Thymus (tissue), 11 donors: ENCODE measurements around the gene FTO. TPM values are rescaled to one million over a fixed set of nuclear protein-coding genes. Genes with fewer than 3 reads are reported as not detected.

Experiments used
- DNase-seq, 9 donors: peaks; one replicate each; pipeline ENCODE4 v3.0.0-alpha.2; 2013; ENCODE audit warnings: low spot score in 9 of 9, low read depth in 6 of 9, missing footprints in 1 of 9
- H3K27ac ChIP-seq, 2 donors: one replicate each; pipeline ENCODE4 v1.5.1; 2013; ENCODE audit warnings: control low read depth in 1 of 2, low read depth in 1 of 2, low read length in 1 of 2, mild to moderate bottlenecking in 1 of 2, moderate library complexity in 1 of 2
- H3K27me3 ChIP-seq, 2 donors: one replicate each; pipeline ENCODE4 v1.5.1; 2013; ENCODE audit warnings: low read length in 1 of 2; ENCODE audit not compliant: control insufficient read depth in 2 of 2, insufficient read depth in 1 of 2
- H3K36me3 ChIP-seq, 2 donors: one replicate each; pipeline ENCODE4 v1.5.1; 2013; ENCODE audit warnings: low read length in 1 of 2, mild to moderate bottlenecking in 1 of 2, moderate library complexity in 1 of 2; ENCODE audit not compliant: control insufficient read depth in 2 of 2, insufficient read depth in 2 of 2
- H3K4me1 ChIP-seq, 2 donors: one replicate each; pipeline ENCODE4 v1.5.1; 2013; ENCODE audit warnings: low read length in 2 of 2; ENCODE audit not compliant: control insufficient read depth in 2 of 2, insufficient read depth in 2 of 2
- H3K4me3 ChIP-seq, 2 donors: one replicate each; pipeline ENCODE4 v1.5.1; 2013; ENCODE audit warnings: low read length in 2 of 2, control low read depth in 1 of 2, mild to moderate bottlenecking in 1 of 2
- H3K9me3 ChIP-seq, 2 donors: one replicate each; pipeline ENCODE4 v1.5.1; 2013; ENCODE audit warnings: low read length in 1 of 2, mild to moderate bottlenecking in 1 of 2; ENCODE audit not compliant: control insufficient read depth in 2 of 2, insufficient read depth in 1 of 2
- whole genome bisulfite sequencing: extraction: QIAGEN DNeasy Blood & Tissue Kit; methylation state at CpG from one replicate; pipeline ENCODE4 v1.1.7; 2013; 5-methylcytosine and 5-hydroxymethylcytosine counted together
- polyA plus RNA-seq: library from polyadenylated mRNA; stranded (reverse); fragments of 200-250 nt; gene quantifications from one replicate; pipeline ENCODE4 v1.2.3, GENCODE V29; 2013
- total RNA-seq: library from RNA; stranded (reverse); fragments of 120-200 nt; gene quantifications from one replicate; pipeline ENCODE4 v1.2.4, GENCODE V29; 2013
- donor health status: healthy.

Gene FTO
- total and polyA plus RNA-seq, 2 donors, result 13.7 to 34.5 TPM

GRCh38 chr16:53998024-53998810, 294.3 kb downstream of the FTO start:
- Histone ChIP-seq H3K4me3 (no peak overlapping the region), H3K36me3 (no peaks in the 10 kb centered on the region), H3K9me3 (no peaks in the 10 kb centered on the region), H3K27ac (no peak overlapping the region), H3K4me1 (peaks cover 0 to 6% of the 10 kb centered on the region in 2 donors), H3K27me3 (no peaks in the 10 kb centered on the region)
- WGBS, result 98% methylated on average over 5 of the region's 5 CpGs
- DNase-seq, result no peak

DNA sequence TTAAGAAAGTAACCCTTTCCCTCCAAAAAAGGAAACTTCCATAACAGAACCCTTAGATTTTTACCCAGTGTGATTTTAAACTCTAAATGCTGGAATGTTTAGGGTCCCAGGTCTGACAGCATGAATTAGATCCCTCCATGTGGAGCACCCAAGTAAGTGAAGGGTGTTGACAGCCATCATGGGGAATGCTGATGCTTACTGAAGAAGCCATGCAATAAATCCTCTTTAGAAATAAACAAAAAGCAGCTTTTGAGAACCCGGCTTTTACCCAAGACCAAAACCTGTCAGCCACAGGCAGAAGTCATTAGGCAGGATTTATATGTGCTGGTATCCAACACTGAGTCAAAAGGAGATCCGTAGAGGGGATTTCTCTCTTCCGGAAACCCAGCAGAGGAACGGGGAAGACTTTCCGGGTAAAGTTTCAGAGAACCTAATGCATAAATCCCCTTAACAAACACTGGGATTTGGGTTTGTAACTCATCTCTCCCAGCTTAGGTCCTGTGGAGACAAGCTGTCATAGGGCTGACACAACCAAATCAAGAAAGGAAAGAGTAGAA, 295.1 kb downstream of the FTO start:
- no peaks in the 10 kb centered on the region for H3K36me3 ChIP-seq
- no peak overlapping the region for H3K27ac ChIP-seq
- H3K4me3 ChIP-seq, result no peak overlapping the region
- 97% methylated on average over 5 of the region's 5 CpGs for WGBS
- H3K27me3 ChIP-seq, result no peaks in the 10 kb centered on the region
- DNase-seq, result no peak
- peaks cover 0 to 6% of the 10 kb centered on the region in 2 donors for H3K4me1 ChIP-seq
- H3K9me3 ChIP-seq, result no peaks in the 10 kb centered on the region

- Histone ChIP-seq H3K27me3 (no peaks in the 10 kb centered on the region), H3K4me1 (peaks cover 0 to 6% of the 10 kb centered on the region in 2 donors), H3K36me3 (no peaks in the 10 kb centered on the region), H3K9me3 (no peaks in the 10 kb centered on the region), H3K4me3 (no peak overlapping the region), H3K27ac (no peak overlapping the region)
- DNase-seq, result no peak
- 97% methylated on average over 4 of the region's 4 CpGs for WGBS
Measured at GRCh38 chr16:53999841-54000240, 295.9 kb downstream of the FTO start.

DNA sequence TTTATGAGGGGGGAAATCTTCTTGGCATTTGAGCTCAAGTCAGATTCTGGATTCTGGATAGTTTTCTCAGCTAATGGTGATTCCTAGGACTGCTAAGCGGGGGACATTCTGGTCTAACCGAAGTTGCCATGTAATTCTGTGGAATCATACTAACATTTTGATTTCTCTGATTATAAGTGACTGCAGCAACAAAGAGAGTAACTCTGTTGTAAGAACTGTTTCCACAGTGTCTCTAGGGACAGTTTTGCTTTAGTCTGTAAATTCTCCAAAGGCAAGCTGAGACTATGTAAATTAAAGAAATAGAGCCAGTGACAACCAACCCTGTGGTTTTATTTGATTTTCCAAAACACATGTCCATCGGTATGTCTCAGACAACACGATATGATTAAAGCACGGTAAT, 296.4 kb downstream of the FTO start:
- Histone ChIP-seq H3K4me1 (peaks cover 0 to 5% of the 10 kb centered on the region in 2 donors), H3K9me3 (no peaks in the 10 kb centered on the region), H3K4me3 (no peak overlapping the region), H3K27ac (no peak overlapping the region), H3K36me3 (no peaks in the 10 kb centered on the region), H3K27me3 (no peaks in the 10 kb centered on the region)
- 97% methylated on average over 5 of the region's 5 CpGs for WGBS
- no peak for DNase-seq

GRCh38 chr16:54006693-54007092, 302.7 kb downstream of the FTO start:
- 93% methylated on average over 4 of the region's 4 CpGs for WGBS
- DNase-seq, result no peak
- Histone ChIP-seq H3K27ac (no peak overlapping the region), H3K4me1 (no peaks in the 10 kb centered on the region), H3K4me3 (no peak overlapping the region), H3K27me3 (no peaks in the 10 kb centered on the region), H3K36me3 (peaks cover 0 to 4% of the 10 kb centered on the region in 2 donors), H3K9me3 (peaks cover 0 to 1% of the 10 kb centered on the region in 2 donors)

DNA sequence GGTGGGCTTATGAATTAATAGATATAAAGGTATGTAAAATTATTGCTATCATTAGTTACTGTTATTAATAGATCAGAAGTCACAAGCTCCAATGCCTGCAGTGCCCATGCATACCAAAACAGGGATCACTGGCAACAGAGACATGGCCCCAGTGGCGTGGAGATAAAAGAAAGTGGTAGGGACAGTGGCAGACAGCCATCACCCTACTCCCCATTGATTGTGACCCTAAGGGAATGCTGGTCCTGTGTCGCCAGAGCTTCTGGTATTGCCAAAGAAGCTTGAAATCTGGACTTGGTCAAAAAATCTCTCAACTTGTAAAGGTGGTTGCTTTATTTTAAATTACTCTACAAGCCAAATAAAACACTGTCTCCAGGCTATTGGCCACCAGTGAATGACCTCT, 303.5 kb downstream of the FTO start:
- no peaks in the 10 kb centered on the region for H3K4me1 ChIP-seq
- no peak overlapping the region for H3K4me3 ChIP-seq
- no peaks in the 10 kb centered on the region for H3K27me3 ChIP-seq
- H3K27ac ChIP-seq, result no peak overlapping the region
- H3K9me3 ChIP-seq, result peaks cover 0 to 1% of the 10 kb centered on the region in 2 donors
- no peak for DNase-seq
- H3K36me3 ChIP-seq, result peaks cover 0 to 4% of the 10 kb centered on the region in 2 donors
- whole genome bisulfite sequencing, result 96% methylated on average over 2 of the region's 2 CpGs

- no peaks in the 10 kb centered on the region for H3K4me1 ChIP-seq
- DNase-seq, result no peak
- WGBS, result 97% methylated on average over 9 of the region's 9 CpGs
- H3K9me3 ChIP-seq, result peaks cover 0 to 1% of the 10 kb centered on the region in 2 donors
- peaks cover 0 to 4% of the 10 kb centered on the region in 2 donors for H3K36me3 ChIP-seq
- H3K27me3 ChIP-seq, result no peaks in the 10 kb centered on the region
- H3K4me3 ChIP-seq, result no peak overlapping the region
- no peak overlapping the region for H3K27ac ChIP-seq
Measured at GRCh38 chr16:54009464-54010176, 305.7 kb downstream of the FTO start.

- no peak for DNase-seq
- Histone ChIP-seq H3K27ac (no peak overlapping the region), H3K4me1 (no peaks in the 10 kb centered on the region), H3K27me3 (no peaks in the 10 kb centered on the region), H3K9me3 (peaks cover 0 to under 1% of the 10 kb centered on the region in 2 donors), H3K36me3 (peaks cover 0 to under 1% of the 10 kb centered on the region in 2 donors), H3K4me3 (no peak overlapping the region)
- WGBS, result 97% methylated on average over 2 of the region's 2 CpGs
Measured at GRCh38 chr16:54015147-54015546, 311.2 kb downstream of the FTO start.

DNA sequence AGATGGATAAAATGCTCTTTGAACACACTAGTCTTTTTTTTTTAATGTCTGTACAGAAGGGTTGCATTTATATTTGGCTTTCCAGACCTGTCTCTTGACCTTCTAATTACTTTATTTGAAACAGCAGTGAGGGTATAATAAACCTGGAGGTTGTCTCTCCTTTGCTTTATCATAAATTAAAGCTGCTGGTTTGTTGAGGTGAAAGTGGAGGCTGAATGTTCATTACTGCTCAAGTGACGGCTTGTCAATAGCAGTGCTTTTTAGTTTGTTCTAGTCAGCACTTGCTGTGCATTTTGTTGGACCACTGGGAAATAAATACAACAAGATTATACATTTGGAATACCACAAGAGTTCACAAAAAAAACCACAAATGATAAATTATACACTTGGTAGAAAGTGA, 318.4 kb downstream of the FTO start:
- no peaks in the 10 kb centered on the region for H3K9me3 ChIP-seq
- WGBS, result 97% methylated on average over 1 of the region's 1 CpG
- no peaks in the 10 kb centered on the region for H3K36me3 ChIP-seq
- no peaks in the 10 kb centered on the region for H3K27me3 ChIP-seq
- no peak overlapping the region for H3K4me3 ChIP-seq
- H3K4me1 ChIP-seq, result no peaks in the 10 kb centered on the region
- no peak for DNase-seq
- H3K27ac ChIP-seq, result no peak overlapping the region
